HG03139 (cell line): ENCODE data around the gene DBH.

ENCODE experiments used
- ATAC-seq: cut with Tn5 transposase; IDR thresholded peaks from one replicate; pipeline ENCODE4 v1.9.1; 2021; ENCODE audit not compliant: unreplicated experiment

Gene DBH

GRCh38 chr9:133680976-133681657, 45.0 kb downstream of the DBH start:
- ATAC-seq, result no peak

DNA sequence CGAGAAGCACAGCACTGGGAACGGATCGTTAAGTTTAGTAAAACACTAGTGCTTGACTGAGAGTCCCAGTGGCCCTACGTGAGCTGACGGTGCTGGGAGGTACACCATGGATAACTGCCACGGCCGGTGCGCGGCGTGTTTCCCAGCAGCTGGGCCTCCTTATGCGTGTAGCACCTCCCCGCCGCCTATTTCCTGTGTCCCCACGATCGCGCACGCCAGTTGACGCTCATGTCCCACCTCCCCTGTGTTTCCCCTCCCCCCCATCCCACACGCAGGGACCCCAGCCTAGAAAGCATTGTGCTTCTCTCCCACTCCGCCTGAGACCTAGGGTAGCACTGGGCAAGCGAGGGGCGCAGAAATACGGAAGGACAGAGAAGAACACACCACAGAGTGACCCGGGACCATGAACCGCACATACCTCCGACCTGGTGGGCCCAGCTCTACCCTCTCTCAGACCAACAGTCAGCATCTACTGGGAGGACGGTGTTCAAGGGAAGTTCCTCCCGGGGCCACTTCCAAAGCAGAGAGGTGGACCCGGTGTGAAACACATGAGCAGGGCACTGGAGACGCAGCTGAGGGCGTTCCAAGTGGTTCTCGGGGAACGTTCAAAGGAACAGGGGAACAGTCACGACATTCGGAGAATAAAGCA, 45.6 kb downstream of the DBH start:
- no peak for ATAC-seq

DNA sequence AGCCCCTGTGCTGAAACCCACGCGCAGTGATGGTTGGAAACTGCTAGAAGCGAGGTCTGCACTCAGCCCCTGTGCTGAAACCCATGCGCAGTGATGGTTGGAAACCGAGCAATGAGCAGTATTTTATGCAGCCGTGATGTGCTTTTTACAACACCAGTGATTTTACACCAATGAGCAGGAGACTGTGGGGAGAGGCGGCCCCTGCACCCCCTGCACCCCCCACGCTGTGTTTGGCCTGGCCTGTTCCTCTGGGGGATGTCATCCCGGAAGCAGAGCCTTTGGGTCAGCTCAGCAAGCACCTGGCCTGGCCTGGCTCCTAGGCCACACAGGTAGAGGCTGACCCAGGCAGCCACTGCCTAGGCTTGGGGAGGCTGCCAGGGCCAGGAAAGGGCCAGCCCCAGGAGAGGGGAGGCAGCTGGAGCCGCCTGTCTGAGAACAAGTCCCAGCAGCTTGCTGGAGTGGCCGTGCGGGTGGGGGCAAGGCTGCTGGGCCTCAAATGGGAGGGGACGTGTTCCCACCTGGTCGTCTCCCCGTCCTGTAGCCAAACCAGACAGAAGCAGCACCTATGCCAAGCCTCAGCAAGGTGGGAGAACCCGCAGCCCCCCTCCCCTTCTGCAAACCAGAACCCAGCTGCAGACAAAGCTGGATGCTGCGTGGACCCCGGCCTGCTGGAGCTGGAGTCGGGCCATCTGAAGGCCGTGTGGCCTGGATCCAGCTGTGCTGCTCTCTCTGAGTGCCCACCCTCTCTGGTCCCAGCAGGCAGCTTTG, 46.8 kb downstream of the DBH start:
- no peak for ATAC-seq

GRCh38 chr9:133683586-133684120, 47.5 kb downstream of the DBH start:
- no peak for ATAC-seq

DNA sequence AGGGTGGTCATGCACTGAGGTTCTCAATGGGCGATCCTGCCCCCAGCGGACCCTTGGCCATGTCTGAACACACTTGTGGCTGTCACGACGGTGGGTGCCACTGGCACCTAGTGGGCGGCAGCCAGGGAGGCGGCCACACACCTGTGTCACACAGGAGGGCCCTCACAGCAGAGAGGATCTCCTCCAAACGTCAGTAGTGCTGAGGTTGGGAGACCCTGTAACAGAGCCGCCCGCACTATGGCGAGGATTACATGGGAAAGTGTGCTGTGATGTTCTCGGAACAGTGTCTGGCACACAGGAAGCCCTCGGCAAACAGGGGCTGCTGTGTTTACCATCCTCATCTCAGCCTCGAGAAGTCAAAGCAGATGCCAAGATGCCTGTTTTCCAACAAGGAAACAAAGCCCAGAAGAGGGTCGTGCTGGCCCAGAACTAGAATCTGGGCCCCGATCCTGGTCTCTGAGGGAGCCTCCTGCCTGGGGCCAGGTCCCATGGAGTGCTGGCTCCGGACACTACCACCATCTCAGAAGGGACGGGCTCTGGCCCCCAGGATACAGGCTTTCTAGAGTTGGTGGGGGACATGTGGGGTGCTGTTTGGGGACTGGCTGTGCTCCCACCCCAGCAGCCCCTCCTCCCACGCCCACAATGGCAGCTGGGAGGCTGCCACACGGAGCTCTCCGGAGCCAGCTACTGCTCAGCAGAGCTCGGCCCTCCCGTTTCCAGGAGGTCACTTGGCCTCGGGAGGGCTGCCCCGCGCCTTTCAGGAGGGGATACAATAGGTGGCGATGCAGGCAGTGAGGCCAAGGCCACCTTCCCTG, 48.2 kb downstream of the DBH start:
- ATAC-seq, result no peak

GRCh38 chr9:133684936-133685361, 48.8 kb downstream of the DBH start:
- ATAC-seq, result no peak

GRCh38 chr9:133685653-133686609, 49.8 kb downstream of the DBH start:
- ATAC-seq, result no peak

- no peak for ATAC-seq
These were observed 50.7 kb downstream of the DBH start for GRCh38 chr9:133686642-133687575.

GRCh38 chr9:133687856-133688761, 51.9 kb downstream of the DBH start:
- no peak for ATAC-seq

DNA sequence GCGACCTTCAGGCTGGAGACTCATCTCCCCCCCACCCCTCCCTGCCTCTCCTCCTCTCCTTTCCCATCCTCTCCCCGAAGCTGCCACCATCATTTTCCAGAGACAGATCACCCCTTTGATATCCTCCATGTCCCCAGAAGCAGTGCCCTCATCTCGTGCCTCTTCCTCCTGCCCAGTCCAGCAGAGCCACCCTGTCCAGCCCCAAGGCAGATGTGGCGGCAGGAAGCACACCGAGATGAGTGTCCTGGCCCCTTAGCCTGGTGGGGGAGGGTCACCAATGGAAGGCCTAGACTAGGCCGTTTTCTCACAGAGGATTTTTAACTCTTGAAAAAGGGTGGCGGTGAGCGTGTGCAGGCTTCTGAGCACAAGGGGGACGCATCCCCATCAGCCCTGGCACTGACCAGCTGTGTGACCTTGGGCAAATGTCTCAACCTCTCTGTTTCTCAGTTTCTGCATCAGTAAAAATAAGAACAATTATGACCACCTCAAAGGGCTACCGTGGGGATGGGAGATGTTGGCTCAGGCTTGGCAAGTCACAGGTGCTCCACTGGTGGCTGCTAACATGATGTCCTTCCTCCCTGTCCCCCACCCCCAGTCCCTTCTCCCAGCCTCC, 53.1 kb downstream of the DBH start:
- no peak for ATAC-seq

- ATAC-seq, result no peak
These were observed 54.0 kb downstream of the DBH start for GRCh38 chr9:133690081-133690561.

DNA sequence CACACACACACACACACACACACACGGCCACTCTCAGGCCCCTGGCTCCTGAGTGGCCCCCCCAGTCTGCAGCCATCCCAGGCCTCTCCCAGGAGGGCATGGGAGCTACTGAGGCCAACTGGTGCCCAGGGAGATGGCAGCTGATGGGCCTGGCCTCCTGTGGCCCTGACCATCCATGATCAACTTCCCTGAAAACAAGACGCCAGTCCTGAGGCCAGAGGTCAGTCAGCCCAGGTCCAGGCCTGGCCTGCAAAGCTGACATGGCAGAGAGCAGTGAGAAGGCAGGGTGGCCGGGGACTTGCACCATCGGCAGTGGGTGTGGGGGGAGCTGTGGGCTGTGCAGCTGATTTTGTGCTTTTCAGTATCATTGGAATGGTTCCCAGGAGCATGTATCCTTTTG, 55.0 kb downstream of the DBH start:
- ATAC-seq, result no peak

DNA sequence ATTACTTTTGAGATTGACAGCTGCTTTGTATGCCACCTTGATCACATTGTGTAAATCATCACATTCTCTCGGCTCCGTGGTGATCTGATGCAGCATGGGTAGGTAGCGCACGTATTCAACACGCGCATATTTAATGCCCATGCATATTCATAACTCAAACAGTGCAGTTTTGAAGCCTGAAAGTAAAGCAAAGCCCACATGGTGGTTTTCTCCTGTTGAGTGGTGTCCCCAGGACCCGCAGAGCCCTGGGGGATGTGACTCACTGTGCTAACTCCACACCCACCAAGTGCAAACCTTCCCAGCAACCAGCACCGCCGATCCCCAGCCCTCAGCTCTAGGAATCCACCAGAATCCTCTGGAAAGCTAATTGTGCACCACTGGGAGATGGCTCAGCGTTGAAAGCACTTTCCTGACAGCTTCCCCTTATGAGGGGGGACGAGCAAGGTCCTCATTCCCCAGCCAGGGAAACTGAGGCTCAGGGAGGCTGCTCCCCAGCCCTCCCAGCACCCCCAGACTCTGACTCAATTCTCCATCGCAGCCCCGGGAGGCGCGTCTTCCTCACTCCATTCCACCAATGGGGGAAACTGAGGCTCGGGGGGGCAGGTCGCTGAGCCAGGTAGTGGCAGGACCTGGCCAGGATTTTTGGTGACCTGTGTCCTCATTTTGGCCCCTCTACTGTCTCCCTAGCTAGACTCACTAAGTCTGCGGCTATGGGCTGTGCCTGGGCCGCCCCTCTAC, 55.6 kb downstream of the DBH start:
- ATAC-seq, result no peak

DNA sequence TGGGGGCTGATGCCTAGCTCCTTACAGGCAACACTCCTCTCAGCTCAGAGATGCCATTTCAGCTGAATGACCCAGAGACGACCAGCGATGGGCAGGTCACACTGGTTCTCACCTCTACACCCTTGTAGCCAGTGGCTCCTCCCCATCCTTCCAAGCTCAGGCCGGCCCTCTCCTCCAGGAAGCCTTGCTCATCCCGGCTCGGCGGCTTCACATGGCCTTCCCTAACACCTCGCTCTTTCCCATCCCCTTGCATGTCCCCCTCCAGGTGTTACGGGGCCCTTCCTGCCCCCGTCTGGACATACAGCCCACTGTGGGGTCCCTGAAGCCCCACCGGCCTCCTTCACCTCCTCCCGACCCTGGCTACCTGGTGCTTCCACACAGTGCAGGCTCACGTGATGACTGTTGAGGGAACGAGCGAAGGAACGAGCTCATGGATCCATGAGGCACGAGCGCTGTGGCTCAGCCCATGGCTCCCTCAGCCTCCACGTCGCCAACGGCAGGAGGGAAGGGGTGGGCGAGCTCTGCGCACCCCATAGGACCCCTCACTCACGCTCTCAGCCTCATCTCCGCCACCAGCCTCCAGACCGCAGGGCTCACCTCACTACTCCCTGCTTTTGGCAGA, 56.3 kb downstream of the DBH start:
- no peak for ATAC-seq

DNA sequence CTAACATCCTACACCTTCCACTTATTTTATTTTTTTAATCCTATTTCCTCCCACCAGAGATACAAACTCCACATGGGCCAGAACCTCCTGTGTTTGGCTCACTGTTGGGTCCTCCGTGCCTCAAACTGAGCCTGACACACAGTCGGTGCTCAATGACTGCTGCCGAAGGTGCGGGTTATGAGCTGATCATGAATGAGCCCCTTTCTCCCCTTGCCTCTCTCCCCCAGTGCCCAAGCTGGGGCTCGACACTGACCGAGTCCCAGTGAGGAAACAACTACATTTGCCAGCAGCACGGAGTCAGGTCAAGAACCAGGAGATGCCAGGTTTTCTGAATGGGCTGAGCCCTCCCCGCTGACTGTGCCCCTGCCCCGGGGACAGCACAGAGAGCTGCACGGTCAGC, 57.0 kb downstream of the DBH start:
- no peak for ATAC-seq
